Endothelial cell of umbilical vein (primary cell): ENCODE data around the gene L1CAM.

Experiments
- EZH2 ChIP-seq: IDR thresholded peaks from 2 replicates; pipeline ENCODE4 v1.6.1; 2012; ENCODE audit warnings: borderline replicate concordance, low read depth, mild to moderate bottlenecking, moderate library complexity, low read length, inconsistent platforms; ENCODE audit not compliant: severe bottlenecking
- POLR2A ChIP-seq: IDR thresholded peaks from 2 replicates; pipeline ENCODE4 v1.6.1; 2012; ENCODE audit warnings: low read depth, mild to moderate bottlenecking, control low read depth, low read length
- TF ChIP-seq, protein P1 (sequence below), 2 donors: IDR thresholded peaks; 1 replicate in 1 of 2; 2 replicates in 1 of 2; pipeline ENCODE4 v1.5.1; 2011; ENCODE audit warnings: low read length in 2 of 2, mild to moderate bottlenecking in 2 of 2, moderate library complexity in 2 of 2, control low read depth in 1 of 2, inconsistent platforms in 1 of 2, low read depth in 1 of 2; ENCODE audit not compliant: insufficient read depth in 1 of 2; ENCODE audit errors: extremely low read depth in 1 of 2

DNA sequence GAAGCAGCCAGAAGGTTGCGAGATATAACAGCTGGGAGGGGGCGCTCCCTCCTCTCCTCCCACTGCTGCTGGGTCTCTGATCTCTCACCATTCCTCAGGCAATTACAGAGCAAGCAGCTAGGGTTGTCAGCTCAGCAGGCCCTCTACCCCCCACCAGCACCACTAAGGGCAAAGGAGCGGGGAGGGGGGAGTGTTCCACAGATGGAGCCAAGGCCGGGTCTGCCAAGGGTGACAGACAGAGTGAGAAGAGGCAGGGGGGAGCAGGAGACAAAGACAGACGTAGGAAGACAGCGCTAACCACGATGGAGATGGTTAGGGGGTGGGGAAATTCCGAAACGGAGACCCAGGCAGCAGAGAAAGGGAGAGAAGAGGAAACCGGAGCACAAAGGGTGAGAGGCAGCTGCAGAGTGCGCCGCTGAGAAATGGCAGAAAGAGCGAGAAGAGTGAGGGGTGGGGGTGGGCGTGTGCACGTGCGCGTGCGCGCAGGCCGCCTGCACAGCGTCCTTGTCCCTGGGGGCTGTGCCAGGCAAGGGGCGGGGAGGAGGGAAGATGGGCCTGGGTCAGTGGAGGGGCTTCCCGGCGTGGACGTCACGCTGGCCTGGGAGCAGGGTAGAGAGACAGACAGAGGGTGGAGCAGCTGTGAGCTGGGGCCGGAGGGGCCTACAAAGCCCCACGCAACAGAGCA is 6.9 kb downstream of the L1CAM start:
- TF ChIP-seq, protein P1, sequence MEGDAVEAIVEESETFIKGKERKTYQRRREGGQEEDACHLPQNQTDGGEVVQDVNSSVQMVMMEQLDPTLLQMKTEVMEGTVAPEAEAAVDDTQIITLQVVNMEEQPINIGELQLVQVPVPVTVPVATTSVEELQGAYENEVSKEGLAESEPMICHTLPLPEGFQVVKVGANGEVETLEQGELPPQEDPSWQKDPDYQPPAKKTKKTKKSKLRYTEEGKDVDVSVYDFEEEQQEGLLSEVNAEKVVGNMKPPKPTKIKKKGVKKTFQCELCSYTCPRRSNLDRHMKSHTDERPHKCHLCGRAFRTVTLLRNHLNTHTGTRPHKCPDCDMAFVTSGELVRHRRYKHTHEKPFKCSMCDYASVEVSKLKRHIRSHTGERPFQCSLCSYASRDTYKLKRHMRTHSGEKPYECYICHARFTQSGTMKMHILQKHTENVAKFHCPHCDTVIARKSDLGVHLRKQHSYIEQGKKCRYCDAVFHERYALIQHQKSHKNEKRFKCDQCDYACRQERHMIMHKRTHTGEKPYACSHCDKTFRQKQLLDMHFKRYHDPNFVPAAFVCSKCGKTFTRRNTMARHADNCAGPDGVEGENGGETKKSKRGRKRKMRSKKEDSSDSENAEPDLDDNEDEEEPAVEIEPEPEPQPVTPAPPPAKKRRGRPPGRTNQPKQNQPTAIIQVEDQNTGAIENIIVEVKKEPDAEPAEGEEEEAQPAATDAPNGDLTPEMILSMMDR (IDR thresholded peaks at IDR 0.05; ENCODE audit: extremely low read depth in 1 of 2, insufficient read depth in 1 of 2, low read depth in 1 of 2, low read length in 2 of 2) = no peak
- TF ChIP-seq POLR2A (no peak), EZH2 (no peak)
